ENCODE data around the gene UGGT2. TPM values are rescaled to one million over a fixed set of nuclear protein-coding genes. Genes with fewer than 3 reads are reported as not detected.
"Not testable (repeated sequence)": the region's sequence is repeated elsewhere in the genome, so short reads cannot be mapped to it uniquely, and the experiment has no call there.

Gene UGGT2
- total RNA-seq, 1 donor from 2014 or later, result 0.56 TPM

- DNase-seq, result no peak
- no peaks in the 10 kb centered on the region for H3K4me1 Mint-ChIP-seq
- no peaks in the 10 kb centered on the region for H3K36me3 Mint-ChIP-seq (ENCODE audit: low read depth)
- no peaks in the 10 kb centered on the region for H3K9me3 Mint-ChIP-seq
- H3K27me3 Mint-ChIP-seq, result no peaks in the 10 kb centered on the region
- no peak overlapping the region for H3K27ac Mint-ChIP-seq
- H3K4me3 Mint-ChIP-seq, result no peak overlapping the region
- intact Hi-C loops (cut with micrococcal nuclease), result no loop called here
Measured at GRCh38 chr13:95874286-95874685, 178.9 kb downstream of the UGGT2 start.

GRCh38 chr13:95870421-95870820, 182.8 kb downstream of the UGGT2 start:
- no peak overlapping the region for H3K4me3 Mint-ChIP-seq
- H3K27me3 Mint-ChIP-seq, result no peaks in the 10 kb centered on the region
- H3K36me3 Mint-ChIP-seq (ENCODE audit: low read depth), result no peaks in the 10 kb centered on the region
- no peak for DNase-seq
- no peak overlapping the region for H3K27ac Mint-ChIP-seq
- no peaks in the 10 kb centered on the region for H3K4me1 Mint-ChIP-seq
- H3K9me3 Mint-ChIP-seq, result no peaks in the 10 kb centered on the region
- intact Hi-C loops (cut with micrococcal nuclease), result no loop called here

- no peak overlapping the region for H3K27ac Mint-ChIP-seq
- DNase-seq, result no peak
- no peaks in the 10 kb centered on the region for H3K36me3 Mint-ChIP-seq (ENCODE audit: low read depth)
- H3K27me3 Mint-ChIP-seq, result no peaks in the 10 kb centered on the region
- H3K9me3 Mint-ChIP-seq, result no peaks in the 10 kb centered on the region
- H3K4me1 Mint-ChIP-seq, result no peaks in the 10 kb centered on the region
- intact Hi-C loops (cut with micrococcal nuclease), result no loop called here
- no peak overlapping the region for H3K4me3 Mint-ChIP-seq
Measured at GRCh38 chr13:95865080-95865615, 188.1 kb downstream of the UGGT2 start.

GRCh38 chr13:95862408-95862807, 190.8 kb downstream of the UGGT2 start:
- H3K27me3 Mint-ChIP-seq, result no peaks in the 10 kb centered on the region
- H3K4me1 Mint-ChIP-seq, result no peaks in the 10 kb centered on the region
- intact Hi-C loops (cut with micrococcal nuclease), result no loop called here
- no peak overlapping the region for H3K27ac Mint-ChIP-seq
- H3K36me3 Mint-ChIP-seq (ENCODE audit: low read depth), result no peaks in the 10 kb centered on the region
- H3K4me3 Mint-ChIP-seq, result no peak overlapping the region
- H3K9me3 Mint-ChIP-seq, result no peaks in the 10 kb centered on the region
- no peak for DNase-seq

- Mint-ChIP-seq H3K27me3 (no peaks in the 10 kb centered on the region), H3K9me3 (no peaks in the 10 kb centered on the region), H3K4me1 (no peaks in the 10 kb centered on the region), H3K36me3 (ENCODE audit: low read depth) (no peaks in the 10 kb centered on the region), H3K27ac (no peak overlapping the region), H3K4me3 (no peak overlapping the region)
- intact Hi-C loops (cut with micrococcal nuclease), result no loop called here
- no peak for DNase-seq
Measured at GRCh38 chr13:95861296-95861695, 191.9 kb downstream of the UGGT2 start.

GRCh38 chr13:95858286-95859075, 194.7 kb downstream of the UGGT2 start:
- Mint-ChIP-seq H3K4me3 (no peak overlapping the region), H3K36me3 (ENCODE audit: low read depth) (no peaks in the 10 kb centered on the region), H3K4me1 (no peaks in the 10 kb centered on the region), H3K27me3 (no peaks in the 10 kb centered on the region), H3K27ac (no peak overlapping the region), H3K9me3 (no peaks in the 10 kb centered on the region)
- no peak for DNase-seq
- intact Hi-C loops (cut with micrococcal nuclease), result no loop called here

GRCh38 chr13:95845656-95846055, 207.5 kb downstream of the UGGT2 start:
- not testable (repeated sequence) for H3K4me1 Mint-ChIP-seq, DNase-seq

GRCh38 chr13:95842898-95843297, 210.3 kb downstream of the UGGT2 start:
- Mint-ChIP-seq H3K4me1 (no peaks in the 10 kb centered on the region), H3K36me3 (ENCODE audit: low read depth) (no peaks in the 10 kb centered on the region), H3K27me3 (no peaks in the 10 kb centered on the region), H3K27ac (no peak overlapping the region), H3K4me3 (no peak overlapping the region), H3K9me3 (no peaks in the 10 kb centered on the region)
- intact Hi-C loops (cut with micrococcal nuclease), result no loop called here
- no peak for DNase-seq

More at GRCh38 chr13:95845656-95846055, 207.5 kb downstream of the UGGT2 start:
- H3K36me3 Mint-ChIP-seq (ENCODE audit: low read depth); H3K4me3 Mint-ChIP-seq; intact Hi-C loops (cut with micrococcal nuclease); H3K27me3 Mint-ChIP-seq; H3K9me3 Mint-ChIP-seq; H3K27ac Mint-ChIP-seq: not testable (repeated sequence)

GRCh38 chr13:95841894-95842293, 211.3 kb downstream of the UGGT2 start:
- no peak for DNase-seq
- Mint-ChIP-seq H3K4me1 (no peaks in the 10 kb centered on the region), H3K27ac (no peak overlapping the region), H3K4me3 (no peak overlapping the region), H3K9me3 (no peaks in the 10 kb centered on the region), H3K27me3 (no peaks in the 10 kb centered on the region), H3K36me3 (ENCODE audit: low read depth) (no peaks in the 10 kb centered on the region)
- intact Hi-C loops (cut with micrococcal nuclease), result no loop called here

GRCh38 chr13:95834134-95834765, 219.0 kb downstream of the UGGT2 start:
- H3K4me3 Mint-ChIP-seq, result no peak overlapping the region
- no peak overlapping the region for H3K27ac Mint-ChIP-seq
- H3K27me3 Mint-ChIP-seq, result peaks cover 13% of the 10 kb centered on the region
- DNase-seq, result peak; percentile 88
- no peaks in the 10 kb centered on the region for H3K4me1 Mint-ChIP-seq
- H3K9me3 Mint-ChIP-seq, result no peaks in the 10 kb centered on the region
- no peaks in the 10 kb centered on the region for H3K36me3 Mint-ChIP-seq (ENCODE audit: low read depth)
- intact Hi-C loops (cut with micrococcal nuclease), result loop anchor here (1.0 kb wide), 3 partner anchors 210 to 340 kb away; no protein-coding TSS in a partner anchor

GRCh38 chr13:95833719-95834118, 219.5 kb downstream of the UGGT2 start:
- H3K4me1 Mint-ChIP-seq, result no peaks in the 10 kb centered on the region
- intact Hi-C loops (cut with micrococcal nuclease), result loop anchor here (1.0 kb wide), 3 partner anchors 209 to 339 kb away; no protein-coding TSS in a partner anchor
- no peak for DNase-seq
- H3K4me3 Mint-ChIP-seq, result no peak overlapping the region
- no peak overlapping the region for H3K27ac Mint-ChIP-seq
- H3K36me3 Mint-ChIP-seq (ENCODE audit: low read depth), result no peaks in the 10 kb centered on the region
- peaks cover 13% of the 10 kb centered on the region for H3K27me3 Mint-ChIP-seq
- no peaks in the 10 kb centered on the region for H3K9me3 Mint-ChIP-seq

GRCh38 chr13:95833126-95833525, 220.1 kb downstream of the UGGT2 start:
- Mint-ChIP-seq H3K27ac (no peak overlapping the region), H3K4me3 (no peak overlapping the region), H3K4me1 (no peaks in the 10 kb centered on the region), H3K9me3 (peaks cover 5% of the 10 kb centered on the region), H3K27me3 (peaks cover 14% of the 10 kb centered on the region), H3K36me3 (ENCODE audit: low read depth) (no peaks in the 10 kb centered on the region)
- intact Hi-C loops (cut with micrococcal nuclease), result no loop called here
- DNase-seq, result no peak

GRCh38 chr13:95822303-95822702, 230.9 kb downstream of the UGGT2 start:
- DNase-seq, result no peak
- no peak overlapping the region for H3K27ac Mint-ChIP-seq
- intact Hi-C loops (cut with micrococcal nuclease), result no loop called here
- H3K9me3 Mint-ChIP-seq, result no peaks in the 10 kb centered on the region
- no peak overlapping the region for H3K4me3 Mint-ChIP-seq
- H3K4me1 Mint-ChIP-seq, result no peaks in the 10 kb centered on the region
- no peaks in the 10 kb centered on the region for H3K36me3 Mint-ChIP-seq (ENCODE audit: low read depth)
- H3K27me3 Mint-ChIP-seq, result peaks cover 18% of the 10 kb centered on the region

- H3K27me3 Mint-ChIP-seq, result peaks cover under 1% of the 10 kb centered on the region
- H3K27ac Mint-ChIP-seq, result no peak overlapping the region
- DNase-seq, result no peak
- H3K4me3 Mint-ChIP-seq, result no peak overlapping the region
- intact Hi-C loops (cut with micrococcal nuclease), result no loop called here
- H3K36me3 Mint-ChIP-seq (ENCODE audit: low read depth), result no peaks in the 10 kb centered on the region
- no peaks in the 10 kb centered on the region for H3K4me1 Mint-ChIP-seq
- peaks cover 6% of the 10 kb centered on the region for H3K9me3 Mint-ChIP-seq
Measured at GRCh38 chr13:95814495-95814894, 238.7 kb downstream of the UGGT2 start.
